OCI-LY7 (cell line): ENCODE results near the gene TXNDC11.

Experiments used
- EZH2phosphoT487 ChIP-seq: fragments of 200-600 bp; sonication (generic); IDR thresholded peaks from 2 replicates; pipeline ENCODE4 v1.6.1; 2018; ENCODE audit warnings: low read depth, borderline replicate concordance, mild to moderate bottlenecking, mixed run types, antibody characterized with exemption, low read length, moderate library complexity, mixed read lengths
- TF ChIP-seq, protein P1 (sequence below): fragments of 200-600 bp; sonication (generic); conservative IDR thresholded peaks from 2 replicates; pipeline ENCODE4 v1.5.1; 2014; ENCODE audit warnings: mild to moderate bottlenecking, antibody characterized with exemption, low read length, moderate library complexity, mixed read lengths

DNA sequence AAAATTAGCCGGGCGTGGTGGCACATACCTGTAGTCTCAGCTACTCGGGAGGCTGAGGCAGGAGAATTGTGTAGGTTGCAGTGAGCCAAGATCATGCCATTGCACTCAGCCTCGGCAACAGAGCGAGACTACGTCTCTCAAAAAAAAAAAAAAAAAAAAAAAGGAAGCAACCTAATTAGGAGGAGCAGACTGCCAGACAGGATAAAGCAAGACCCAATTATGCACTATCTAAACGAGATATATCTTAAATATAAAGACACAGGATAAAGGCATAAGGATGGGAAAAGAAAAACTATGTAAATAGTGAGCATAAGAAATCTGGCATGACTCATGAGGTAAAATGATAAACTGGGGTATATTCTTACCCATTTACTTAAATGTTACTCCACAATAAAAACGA is 4.9 kb downstream of the TXNDC11 start:
- TF ChIP-seq, protein P1, sequence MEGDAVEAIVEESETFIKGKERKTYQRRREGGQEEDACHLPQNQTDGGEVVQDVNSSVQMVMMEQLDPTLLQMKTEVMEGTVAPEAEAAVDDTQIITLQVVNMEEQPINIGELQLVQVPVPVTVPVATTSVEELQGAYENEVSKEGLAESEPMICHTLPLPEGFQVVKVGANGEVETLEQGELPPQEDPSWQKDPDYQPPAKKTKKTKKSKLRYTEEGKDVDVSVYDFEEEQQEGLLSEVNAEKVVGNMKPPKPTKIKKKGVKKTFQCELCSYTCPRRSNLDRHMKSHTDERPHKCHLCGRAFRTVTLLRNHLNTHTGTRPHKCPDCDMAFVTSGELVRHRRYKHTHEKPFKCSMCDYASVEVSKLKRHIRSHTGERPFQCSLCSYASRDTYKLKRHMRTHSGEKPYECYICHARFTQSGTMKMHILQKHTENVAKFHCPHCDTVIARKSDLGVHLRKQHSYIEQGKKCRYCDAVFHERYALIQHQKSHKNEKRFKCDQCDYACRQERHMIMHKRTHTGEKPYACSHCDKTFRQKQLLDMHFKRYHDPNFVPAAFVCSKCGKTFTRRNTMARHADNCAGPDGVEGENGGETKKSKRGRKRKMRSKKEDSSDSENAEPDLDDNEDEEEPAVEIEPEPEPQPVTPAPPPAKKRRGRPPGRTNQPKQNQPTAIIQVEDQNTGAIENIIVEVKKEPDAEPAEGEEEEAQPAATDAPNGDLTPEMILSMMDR: no peak
- TF ChIP-seq EZH2phosphoT487: no peak
